PFSK-1 (cell line): ENCODE measurements around the gene ZNF407.

Experiments used
- POLR2AphosphoS5 ChIP-seq: IDR thresholded peaks from 2 replicates; pipeline ENCODE4 v1.6.1; 2012; ENCODE audit warnings: low read depth, mild to moderate bottlenecking, control low read depth, low read length, moderate library complexity
- SIN3A ChIP-seq: IDR thresholded peaks from 2 replicates; pipeline ENCODE4 v1.6.1; 2012; ENCODE audit warnings: mild to moderate bottlenecking, low read length, moderate library complexity, borderline replicate concordance; ENCODE audit not compliant: insufficient read depth
- TAF1 ChIP-seq: IDR thresholded peaks from 2 replicates; pipeline ENCODE4 v1.6.1; 2012; ENCODE audit warnings: low read length, control low read depth, borderline replicate concordance; ENCODE audit not compliant: insufficient read depth

GRCh38 chr18:74806700-74807416 is 209.2 kb downstream of the ZNF407 start:
- TF ChIP-seq POLR2AphosphoS5 (no peak), SIN3A (no peak), TAF1 (no peak)
